Measurements from ENCODE around the gene RUBCN.
"Not testable (repeated sequence)": the region's sequence is repeated elsewhere in the genome, so short reads cannot be mapped to it uniquely, and the experiment has no call there.

The RUBCN gene

DNA sequence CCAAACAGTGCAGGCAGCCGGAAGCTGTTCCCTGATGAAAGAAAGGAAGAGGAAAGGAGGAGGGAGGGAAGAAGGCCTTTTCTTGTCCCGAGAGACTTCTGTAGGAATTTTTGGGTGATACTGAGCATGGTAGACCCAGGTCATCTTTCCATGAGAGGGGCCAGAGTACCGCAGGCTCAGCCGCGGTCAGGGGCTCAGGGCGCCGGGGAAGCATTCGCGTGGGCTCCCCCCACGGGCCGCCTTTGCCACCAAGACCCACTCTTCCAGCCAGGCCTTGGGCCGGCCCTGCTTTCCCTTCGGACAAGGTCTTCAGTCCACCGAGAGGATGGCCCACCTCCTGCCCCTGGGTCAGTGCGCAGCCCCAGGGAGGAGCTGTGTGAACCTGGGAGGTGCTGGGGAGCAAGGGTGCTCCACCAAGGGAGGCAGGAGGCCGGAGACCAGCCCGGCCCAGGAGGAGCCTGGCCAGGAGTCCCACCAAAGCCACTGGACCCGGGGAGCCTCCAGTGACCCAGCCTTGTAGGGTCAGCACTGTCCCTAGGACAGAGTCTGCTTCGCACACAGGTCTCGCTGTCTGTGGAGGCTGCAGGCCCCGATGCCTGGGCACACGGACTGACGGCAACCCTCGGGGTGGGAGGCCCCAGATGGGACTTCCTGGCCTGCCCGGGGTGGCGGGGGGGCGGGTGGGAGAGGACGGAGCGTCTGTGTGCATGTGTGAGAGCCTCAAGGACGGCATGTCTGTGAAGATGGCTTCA lies 79.0 kb downstream of the RUBCN start:
- DNase-seq (ENCODE audit: low read depth) = not testable (repeated sequence)

DNA sequence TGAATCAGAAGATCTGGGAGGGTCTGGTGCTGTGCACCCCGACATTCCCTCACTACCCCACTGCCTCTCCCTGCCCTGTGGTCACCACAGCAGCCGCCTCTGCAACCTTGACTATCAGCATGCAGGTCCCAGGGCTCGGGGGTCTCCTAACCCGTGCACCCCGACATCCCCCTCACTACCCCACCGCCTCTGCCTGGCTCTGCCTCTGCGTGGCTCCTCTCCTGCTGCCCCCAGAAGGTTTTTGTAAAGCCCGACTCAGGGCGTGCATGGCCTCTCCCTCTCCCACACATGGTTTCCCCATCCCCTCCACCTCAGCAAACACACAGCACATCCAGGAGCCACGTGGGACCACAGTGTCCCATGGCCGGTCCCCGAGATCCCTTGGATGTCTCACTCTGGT lies 79.7 kb downstream of the RUBCN start:
- not testable (repeated sequence) for DNase-seq (ENCODE audit: low read depth)

DNA sequence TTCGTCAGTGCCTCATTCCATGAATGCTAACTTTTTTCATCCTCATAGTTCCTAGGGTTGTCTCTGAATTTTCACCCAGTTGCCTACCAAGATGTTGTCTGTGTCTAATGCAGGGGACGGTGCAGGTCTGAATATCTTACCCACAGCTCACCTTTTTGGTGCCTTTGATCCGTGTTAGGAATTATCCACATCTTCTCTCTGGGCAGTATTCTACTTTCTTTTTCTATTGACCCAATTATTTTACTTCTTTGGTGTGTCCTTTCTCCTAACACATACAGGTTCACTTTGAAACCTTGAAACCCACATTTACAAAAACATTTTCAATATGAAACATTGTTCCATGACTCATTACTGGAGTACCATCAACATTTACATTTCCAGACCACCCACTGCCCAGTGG lies 80.6 kb downstream of the RUBCN start:
- not testable (repeated sequence) for DNase-seq (ENCODE audit: low read depth)

DNA sequence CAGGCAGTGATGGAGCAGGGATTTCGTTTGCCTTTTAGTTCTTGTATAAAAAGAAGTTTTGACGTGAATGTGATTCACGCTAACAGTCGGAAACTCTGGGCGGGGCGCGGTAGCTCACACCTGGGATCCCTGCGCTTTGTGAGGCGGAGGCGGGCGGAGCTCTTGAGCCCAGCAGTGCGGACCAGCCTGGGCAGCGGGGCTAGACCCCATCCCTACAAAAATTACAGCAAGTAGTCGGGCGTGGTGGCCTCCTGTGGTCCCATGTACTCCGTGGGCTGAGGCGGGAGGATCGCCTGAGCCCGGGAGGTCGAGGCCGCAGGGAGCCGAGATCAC lies 81.7 kb downstream of the RUBCN start:
- DNase-seq (ENCODE audit: low read depth) = not testable (repeated sequence)

DNA sequence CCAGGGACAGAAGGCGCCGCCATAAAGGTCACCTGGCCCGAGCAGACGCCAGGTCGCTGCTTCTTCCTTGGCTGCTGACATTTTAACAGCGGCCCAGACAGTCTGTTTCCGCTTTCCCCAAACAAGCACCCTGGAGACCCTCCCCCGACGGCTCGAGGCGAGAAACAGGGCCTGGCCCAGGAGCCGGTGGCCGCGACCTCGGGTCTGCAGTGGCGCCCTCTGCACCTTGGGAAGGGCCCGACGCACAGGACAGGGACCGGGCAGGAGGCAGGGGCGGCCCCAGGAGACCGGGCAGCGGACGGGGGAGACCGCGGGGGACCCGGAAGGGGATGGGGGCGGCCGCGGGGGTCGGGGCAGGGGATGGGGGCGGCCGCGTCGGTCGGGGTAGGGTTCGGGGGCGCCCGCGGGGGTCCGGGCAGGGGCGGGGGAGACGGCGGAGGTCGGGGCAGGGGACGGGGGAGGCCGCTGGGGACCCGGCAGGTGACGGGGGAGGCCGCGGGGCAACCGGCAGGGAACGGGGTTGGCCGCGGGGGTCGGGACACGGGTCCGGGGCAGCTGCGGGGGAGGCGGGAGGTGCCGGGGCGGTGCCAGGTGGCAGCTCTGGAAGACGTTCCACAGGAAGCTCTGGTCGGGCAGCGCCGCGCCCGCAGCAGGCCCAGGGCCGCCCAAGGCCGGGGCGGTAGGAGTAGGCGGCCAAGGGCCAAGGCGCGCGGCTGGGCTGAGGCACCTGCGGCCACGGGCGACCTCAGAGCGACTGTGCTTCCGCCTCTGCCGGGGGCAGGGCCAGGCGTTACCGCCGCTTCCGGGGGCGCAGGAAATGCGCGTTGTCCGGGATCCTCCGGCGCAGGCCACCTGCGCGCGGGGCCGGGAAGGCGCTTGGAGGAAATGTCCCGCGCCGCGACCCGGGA lies 82.4 kb downstream of the RUBCN start:
- not testable (repeated sequence) for DNase-seq (ENCODE audit: low read depth)

DNA sequence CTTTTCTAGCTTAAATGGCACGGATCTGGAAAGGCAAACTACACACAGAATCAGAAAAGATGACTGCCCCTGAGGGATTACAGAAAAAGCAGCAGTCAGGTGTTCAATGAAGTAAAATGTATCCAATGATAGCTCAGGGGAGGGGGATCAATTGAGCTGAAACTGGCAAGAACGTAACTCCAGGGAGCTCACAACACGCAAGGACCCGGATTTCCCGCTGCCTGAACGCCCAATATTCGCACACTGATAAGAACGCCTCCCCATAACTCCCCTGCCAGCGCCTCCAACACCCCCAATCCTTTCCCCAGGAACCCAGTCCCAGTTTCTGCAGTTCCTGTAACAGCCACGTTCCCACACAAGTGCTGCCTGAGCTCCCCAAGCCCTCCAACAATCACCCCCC lies 83.8 kb downstream of the RUBCN start:
- DNase-seq (ENCODE audit: low read depth) = not testable (repeated sequence)

DNA sequence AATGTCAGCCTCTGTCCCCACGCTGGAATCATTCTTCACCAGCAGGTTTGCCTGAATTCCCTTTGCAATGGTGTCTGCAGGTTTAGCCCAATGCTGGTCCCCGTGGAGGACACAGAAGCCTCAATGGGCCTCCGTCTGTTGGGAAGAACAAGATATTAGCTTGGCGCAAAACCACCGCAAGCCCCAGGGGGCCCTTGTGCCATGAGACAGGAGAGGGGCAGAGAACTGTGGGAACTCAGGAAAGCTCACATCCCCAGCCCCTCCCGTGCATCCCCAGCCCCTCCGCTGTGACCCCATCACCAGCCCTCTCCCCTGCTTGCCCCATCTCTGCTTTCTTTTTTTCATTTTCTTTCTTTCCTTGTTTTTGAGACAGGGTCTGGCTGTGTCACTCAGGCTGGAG lies 89.1 kb downstream of the RUBCN start:
- not testable (repeated sequence) for DNase-seq (ENCODE audit: low read depth)

DNA sequence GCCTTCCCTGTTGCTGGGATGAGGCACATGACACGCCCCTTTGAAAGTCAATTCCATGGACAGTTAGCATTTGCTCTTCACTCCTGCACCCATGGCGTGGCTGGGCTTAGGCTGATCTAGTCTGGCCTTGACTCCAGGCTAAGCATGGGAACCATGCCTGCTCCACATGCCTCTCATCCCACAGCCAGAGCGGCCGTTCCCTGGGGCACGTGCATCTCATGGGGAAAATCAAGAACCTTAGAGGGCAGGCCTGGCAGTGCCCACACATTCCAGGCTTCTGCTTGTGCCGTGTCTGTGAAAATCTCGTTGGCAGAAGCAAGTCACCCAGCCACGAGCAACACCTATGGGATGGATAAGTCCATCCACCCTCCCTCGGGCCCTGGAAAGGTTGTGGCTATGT lies 89.5 kb downstream of the RUBCN start:
- DNase-seq (ENCODE audit: low read depth) = not testable (repeated sequence)

DNA sequence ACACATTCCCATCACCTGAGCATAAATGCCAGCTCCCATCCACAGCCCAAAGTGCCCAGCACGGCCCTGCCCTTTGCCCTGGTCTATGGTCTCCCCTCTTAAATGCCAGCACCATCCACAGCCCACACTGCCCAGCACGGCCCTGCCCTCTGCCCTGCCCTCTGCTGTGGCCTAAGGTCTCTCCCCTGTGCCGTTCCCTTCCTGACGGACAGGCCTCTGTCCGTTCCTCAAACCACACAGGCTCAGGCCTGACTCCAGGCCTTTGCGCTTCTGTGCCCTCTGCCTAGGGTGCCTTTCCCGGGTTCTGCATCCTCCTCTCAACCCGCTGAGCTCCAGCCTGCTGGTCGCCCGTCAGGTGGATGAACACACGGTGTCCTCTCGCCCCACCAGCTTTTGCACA lies 90.4 kb downstream of the RUBCN start:
- not testable (repeated sequence) for DNase-seq (ENCODE audit: low read depth)

DNA sequence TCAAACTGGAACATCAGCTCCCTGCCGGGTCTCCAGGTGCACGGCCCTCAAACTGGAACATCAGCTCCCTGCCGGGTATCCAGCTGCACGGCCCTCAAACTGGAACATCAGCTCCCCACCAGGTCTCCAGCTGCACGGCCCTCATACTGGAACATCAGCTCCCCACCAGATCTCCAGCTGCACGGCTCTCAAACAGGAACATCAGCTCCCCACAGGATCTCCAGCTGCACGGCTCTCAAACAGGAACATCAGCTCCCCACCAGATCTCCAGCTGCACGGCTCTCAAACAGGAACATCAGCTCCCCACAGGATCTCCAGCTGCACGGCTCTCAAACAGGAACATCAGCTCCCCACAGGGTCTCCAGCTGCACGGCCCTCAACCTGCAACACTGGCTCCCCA lies 99.1 kb downstream of the RUBCN start:
- DNase-seq (ENCODE audit: low read depth) = not testable (repeated sequence)

DNA sequence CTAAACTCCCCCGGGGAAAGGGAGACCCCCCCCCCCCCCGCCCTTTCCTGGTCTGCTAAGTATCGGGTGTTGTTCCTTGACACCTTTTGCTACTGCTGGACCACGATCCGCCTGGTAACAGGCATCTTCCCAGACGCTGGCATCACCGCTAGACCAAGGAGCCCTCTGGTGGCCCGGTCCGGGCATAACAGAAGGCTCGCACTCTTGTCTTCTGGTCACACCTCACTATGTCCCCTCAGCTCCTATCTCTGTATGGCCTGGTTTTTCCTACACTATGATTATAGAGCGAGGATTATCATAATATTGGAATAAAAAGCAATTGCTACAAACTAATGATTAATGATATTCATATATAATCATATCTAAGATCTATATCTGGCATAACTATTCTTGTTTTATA lies 104.7 kb downstream of the RUBCN start:
- DNase-seq (ENCODE audit: low read depth) = not testable (repeated sequence)

DNA sequence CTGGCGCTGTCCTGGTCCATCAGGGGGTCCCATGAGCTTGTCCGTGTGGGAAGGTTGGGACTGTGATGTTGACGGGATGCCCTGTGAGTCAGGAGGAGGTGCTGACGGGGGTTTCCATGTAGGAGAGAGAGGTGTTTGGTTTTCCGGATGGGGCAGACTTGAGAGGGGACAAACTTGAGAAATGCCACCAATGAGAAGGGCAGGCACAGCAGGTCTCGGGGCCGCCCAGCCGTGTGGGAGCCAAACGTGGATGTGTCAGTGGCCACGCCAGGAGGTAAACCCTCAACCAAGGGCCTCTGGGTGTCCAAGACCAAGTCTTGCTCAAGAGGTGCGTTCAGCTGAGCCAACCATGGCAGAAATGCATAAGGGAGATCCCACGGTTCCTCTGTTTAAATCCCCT lies 105.9 kb downstream of the RUBCN start:
- DNase-seq (ENCODE audit: low read depth) = not testable (repeated sequence)

DNA sequence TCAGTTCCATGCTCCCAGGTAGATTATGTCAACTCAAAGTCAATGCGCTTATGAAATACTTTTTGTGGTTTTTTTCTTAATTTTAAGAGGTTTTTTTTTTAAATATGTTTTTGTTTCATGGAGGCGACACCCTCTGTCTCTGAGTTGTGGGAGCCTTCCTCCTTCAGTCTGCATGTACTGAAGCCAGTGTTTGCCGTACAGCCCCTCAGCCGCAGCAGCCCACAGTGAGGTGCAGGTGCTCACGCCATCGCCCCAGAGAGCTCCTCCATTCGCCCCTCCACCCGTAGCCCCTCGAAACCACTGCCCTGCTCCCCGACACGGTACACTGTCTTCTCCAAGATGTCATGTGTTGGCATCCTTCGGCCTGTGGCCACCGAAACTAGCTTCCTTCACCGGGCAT lies 107.4 kb downstream of the RUBCN start:
- not testable (repeated sequence) for DNase-seq (ENCODE audit: low read depth)

DNA sequence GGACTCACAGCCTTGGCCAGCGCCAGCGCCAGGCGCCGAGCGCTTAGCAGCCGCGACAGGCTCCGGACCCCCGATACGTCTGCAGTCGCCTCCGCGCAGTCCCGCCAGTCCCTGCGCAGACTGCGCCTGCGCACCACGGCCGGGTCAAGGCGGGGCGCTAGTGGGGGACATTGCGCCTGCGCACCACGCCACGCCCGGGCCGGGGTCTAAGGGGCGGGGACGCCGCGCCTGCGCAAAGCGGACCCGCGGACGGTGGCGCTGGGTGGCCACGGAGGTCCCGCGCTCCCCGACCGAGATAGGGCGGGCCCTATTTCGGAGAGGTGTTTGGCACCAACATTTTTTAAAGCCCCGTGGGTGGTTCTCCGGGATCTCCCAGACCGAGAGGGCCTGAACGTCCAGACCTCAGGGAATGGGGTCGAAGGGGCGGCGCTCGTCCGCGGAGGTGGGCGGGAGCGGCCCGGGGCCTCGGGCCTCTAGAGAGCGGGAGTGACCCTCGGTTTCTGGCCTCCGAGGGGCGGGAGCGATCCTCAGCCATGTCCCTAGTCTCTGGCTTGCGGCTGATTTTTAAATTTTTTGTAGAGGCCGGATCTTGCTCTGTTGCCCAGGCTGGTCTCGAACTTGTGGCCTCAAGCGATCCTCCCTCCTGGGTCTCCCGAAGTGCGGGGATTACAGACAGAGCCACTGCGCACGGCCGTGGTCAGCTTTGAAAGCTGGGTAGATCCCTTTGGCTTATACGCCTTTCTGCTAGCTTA lies 108.8 kb downstream of the RUBCN start:
- DNase-seq (ENCODE audit: low read depth) = peak; percentile 81

DNA sequence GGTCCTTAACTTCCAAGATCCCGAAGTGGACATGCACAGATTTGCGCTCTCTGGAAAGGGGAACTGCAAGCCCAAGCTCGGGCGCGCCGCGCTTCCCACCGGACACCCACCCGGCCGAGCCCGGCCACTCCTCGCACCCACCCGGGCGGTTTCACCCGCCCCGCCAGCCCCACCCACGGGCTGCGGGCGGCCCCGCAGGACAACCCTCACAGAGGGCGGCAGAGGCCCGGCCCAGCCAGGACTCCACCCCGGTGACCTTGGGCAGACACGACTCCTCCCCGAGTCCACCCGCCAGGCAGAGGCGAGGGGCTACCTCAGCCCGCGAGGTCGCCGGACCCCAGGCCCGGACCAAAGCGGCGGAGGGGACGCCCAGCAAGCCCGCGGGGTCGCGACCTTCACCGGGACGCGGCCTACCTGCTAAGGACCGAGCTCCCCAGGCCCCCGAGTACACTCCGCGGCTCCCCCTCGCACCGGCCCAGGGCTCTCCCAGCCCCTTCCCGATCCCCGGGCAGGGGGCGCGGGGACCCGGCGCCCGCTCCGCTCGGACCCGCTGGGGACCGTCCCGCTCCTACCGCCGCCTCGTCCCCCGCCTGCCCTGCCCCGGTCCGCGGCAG lies 109.4 kb downstream of the RUBCN start:
- not testable (repeated sequence) for DNase-seq (ENCODE audit: low read depth)

DNA sequence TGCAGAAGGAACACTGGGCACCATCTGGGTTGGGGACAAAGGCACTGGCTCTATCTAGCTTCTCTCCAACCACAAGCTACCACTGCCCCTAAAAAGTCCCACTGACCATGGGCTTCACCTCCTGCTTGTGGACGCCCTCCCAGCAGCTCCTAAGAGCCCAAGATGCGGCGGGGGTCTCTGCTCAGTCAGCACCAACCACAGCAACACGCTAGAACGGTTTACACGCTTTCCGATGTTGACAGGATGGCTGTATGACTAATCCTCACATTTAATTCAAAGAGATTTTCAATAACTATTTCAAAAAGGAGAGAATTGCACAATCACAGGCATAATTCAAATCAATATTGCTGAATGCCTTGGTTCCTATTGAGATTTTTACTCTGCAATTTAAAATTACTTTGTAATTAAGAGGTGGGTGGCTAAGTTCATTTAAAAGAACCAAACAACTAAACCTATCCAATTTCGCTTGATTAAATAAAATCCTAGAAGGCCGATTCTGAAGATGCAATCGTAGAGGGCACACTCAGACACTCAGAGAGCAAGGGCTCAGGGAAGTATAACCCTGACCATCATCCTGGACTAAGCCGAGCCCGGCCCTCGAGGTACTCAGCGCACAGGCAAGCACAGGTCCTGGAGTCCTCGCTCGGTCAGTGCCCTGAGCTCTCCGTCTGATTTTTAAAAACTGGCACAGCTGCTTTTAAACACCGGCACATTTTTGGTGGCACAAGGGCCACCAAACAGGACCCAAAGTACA lies 110.1 kb downstream of the RUBCN start:
- not testable (repeated sequence) for DNase-seq (ENCODE audit: low read depth)

DNA sequence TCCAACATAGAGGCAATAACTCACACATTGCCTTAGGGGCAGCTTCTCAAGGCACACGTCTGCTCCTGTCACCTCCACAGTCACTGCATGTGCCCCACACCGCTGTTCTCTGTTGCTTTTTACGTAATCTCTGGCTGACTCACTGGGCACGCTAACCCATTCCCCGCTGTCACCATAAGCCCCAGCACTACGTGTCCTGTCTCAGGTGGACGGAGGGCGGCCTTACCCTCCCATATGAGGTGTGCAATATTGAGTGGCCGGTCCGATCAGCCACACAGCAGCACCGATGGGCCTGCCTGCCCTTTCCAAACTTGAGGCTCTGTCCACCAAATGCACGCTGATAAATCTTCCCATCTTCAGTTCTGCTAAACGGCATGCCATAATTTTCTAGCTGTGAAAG lies 115.2 kb downstream of the RUBCN start:
- not testable (repeated sequence) for DNase-seq (ENCODE audit: low read depth)
